CD4-positive, alpha-beta T cell (primary cell): Measurements from ENCODE around the gene PSMC6. TPM values are rescaled to one million over a fixed set of nuclear protein-coding genes. Genes with fewer than 3 reads are reported as not detected.
A peak's percentile ranks its signal among the peaks of the same experiment; 100 is the strongest.

Experiments
- ATAC-seq: fragments of 200-7000 bp; cut with Tn5 transposase; one replicate; pipeline ENCODE4 v1.10.0; 2022; ENCODE audit warnings: mild to moderate bottlenecking; ENCODE audit not compliant: poor library complexity
- CTCF ChIA-PET: fragments of 350-600 bp; sonication (Branson Sonifier 250); formaldehyde crosslinking; loops from one replicate; lab custom pipeline; 2021; ENCODE audit warnings: antibody characterized with exemption, inconsistent platforms; lab: Charles Lee
- POLR2A ChIA-PET: fragments of 350-600 bp; sonication (Branson Sonifier 250); formaldehyde crosslinking; loops from one replicate; lab custom pipeline; 2021; ENCODE audit warnings: antibody characterized with exemption, inconsistent platforms; lab: Charles Lee
- DNase-seq, 14 experiments: peaks; one replicate each; pipeline ENCODE4 v3.0.0-alpha.2; 2013 to 2020; ENCODE audit warnings: mixed read lengths in 2 of 14
- H3K27ac ChIP-seq, 2 donors: one replicate each; pipeline versions ENCODE4 v1.5.1 to v1.7.0; 2013; ENCODE audit warnings: low read length in 2 of 2, low read depth in 1 of 2, mild to moderate bottlenecking in 1 of 2
- H3K27me3 ChIP-seq, 2 experiments: 1 replicate in 1 of 2; 2 replicates in 1 of 2; pipeline versions ENCODE4 v1.6.1 to v1.7.0; 2013; ENCODE audit warnings: low read length in 2 of 2, control low read depth in 1 of 2, mild to moderate bottlenecking in 1 of 2, moderate library complexity in 1 of 2; ENCODE audit not compliant: insufficient read depth in 2 of 2, control insufficient read depth in 1 of 2
- H3K36me3 ChIP-seq: one replicate; pipeline ENCODE4 v1.6.1; 2013; ENCODE audit warnings: low read length, control low read depth; ENCODE audit not compliant: insufficient read depth
- H3K4me1 ChIP-seq: one replicate; pipeline ENCODE4 v1.6.1; 2013; ENCODE audit warnings: low read length, control low read depth; ENCODE audit not compliant: insufficient read depth
- H3K4me3 ChIP-seq: one replicate; pipeline ENCODE4 v1.5.1; 2013; ENCODE audit warnings: mild to moderate bottlenecking, low read length, moderate library complexity
- H3K9me3 ChIP-seq, 2 experiments: 1 replicate in 1 of 2; 2 replicates in 1 of 2; pipeline versions ENCODE4 v1.6.1 to v1.7.0; 2013; ENCODE audit warnings: low read length in 2 of 2, mild to moderate bottlenecking in 2 of 2, control low read depth in 1 of 2, moderate library complexity in 1 of 2; ENCODE audit not compliant: control insufficient read depth in 1 of 2, insufficient read depth in 1 of 2
- H3K27ac Mint-ChIP-seq: one replicate; pipeline ENCODE4 v1.8.0; 2020; ENCODE audit warnings: mixed read lengths
- H3K27me3 Mint-ChIP-seq: one replicate; pipeline ENCODE4 v1.8.0; 2021; ENCODE audit warnings: mixed read lengths
- H3K36me3 Mint-ChIP-seq: one replicate; pipeline ENCODE4 v1.8.0; 2021; ENCODE audit warnings: low read depth, mixed read lengths
- H3K4me1 Mint-ChIP-seq: one replicate; pipeline ENCODE4 v1.8.0; 2021; ENCODE audit warnings: low read depth, mixed read lengths
- H3K4me3 Mint-ChIP-seq: one replicate; pipeline ENCODE4 v1.8.0; 2020; ENCODE audit warnings: mild to moderate bottlenecking, mixed read lengths
- H3K9me3 Mint-ChIP-seq: one replicate; pipeline ENCODE4 v1.8.0; 2020; ENCODE audit warnings: mixed read lengths
- CTCF ChIP-seq: fragments of 200-600 bp; IDR thresholded peaks from one replicate; pipeline ENCODE4 v1.8.0; 2022; ENCODE audit warnings: antibody characterized with exemption, mild to moderate bottlenecking
- intact Hi-C, 2 experiments: fragments of 100-400 bp; cut with DNase I in 1 of 2; cut with micrococcal nuclease in 1 of 2; formaldehyde crosslinking; loops; one replicate each; pipeline versions ENCODE4 v1.15.1 to v1.9.0; 2023 to 2025; cut with DNase I, micrococcal nuclease
- total RNA-seq, 174 experiments: library from RNA in 2 of 174; stranded (reverse) in 2 of 174; gene quantifications; one replicate each; pipeline ENCODE4 v1.2.3 and lab custom pipeline; 2021 to 2026

PSMC6 gene
- total RNA-seq, 2 experiments from 2014 or later, result 110 to 111 TPM

- DNase-seq, result no peak
- TF ChIP-seq CTCF, result no peak
- H3K9me3 ChIP-seq, result no peaks in the 10 kb centered on the region
- ChIA-PET POLR2A (interaction anchor here (0.6 to 1.9 kb wide), 4 partner anchors 12 to 83 kb away, joined by 3 to 8 read pairs (median 4); partner anchors contain the start of gene ERO1A), CTCF (interaction anchor here (1.3 kb wide), 1 partner anchor 36 kb away, joined by 4 read pairs; no protein-coding TSS in a partner anchor)
- peaks cover 59% of the 10 kb centered on the region for H3K4me1 Mint-ChIP-seq
- ATAC-seq, result no peak
- peaks cover 10% of the 10 kb centered on the region for H3K36me3 ChIP-seq
- H3K27ac Mint-ChIP-seq, result peak overlapping the region; percentile 40
- intact Hi-C loops, result no loop called here
- no peaks in the 10 kb centered on the region for H3K9me3 Mint-ChIP-seq
- peaks cover 14% of the 10 kb centered on the region for H3K36me3 Mint-ChIP-seq
- no peak overlapping the region for H3K4me3 Mint-ChIP-seq
- peaks cover 34% of the 10 kb centered on the region for H3K4me1 ChIP-seq
- H3K27me3 ChIP-seq, result no peaks in the 10 kb centered on the region
- no peak overlapping the region for H3K4me3 ChIP-seq
- no peaks in the 10 kb centered on the region for H3K27me3 Mint-ChIP-seq
- peak overlapping the region in 1 of 2 donors; percentile 14 for H3K27ac ChIP-seq
Measured at GRCh38 chr14:52683985-52684520, 22.9 kb upstream of the PSMC6 start.

GRCh38 chr14:52686176-52686575, 20.8 kb upstream of the PSMC6 start:
- H3K27me3 ChIP-seq, result no peaks in the 10 kb centered on the region
- Mint-ChIP-seq H3K4me3 (no peak overlapping the region), H3K9me3 (no peaks in the 10 kb centered on the region), H3K27ac (peak overlapping the region; percentile 40), H3K27me3 (no peaks in the 10 kb centered on the region), H3K4me1 (peaks cover 71% of the 10 kb centered on the region), H3K36me3 (peaks cover 1% of the 10 kb centered on the region)
- peaks cover 4% of the 10 kb centered on the region for H3K36me3 ChIP-seq
- ChIA-PET POLR2A (interaction anchor here (0.7 to 1.9 kb wide), 2 partner anchors 10 to 26 kb away, joined by 3 to 8 read pairs; partner anchors contain the start of gene ERO1A), CTCF (no interaction called here)
- no peak for TF ChIP-seq CTCF
- no peak for ATAC-seq
- DNase-seq, result no peak
- no peak overlapping the region for H3K4me3 ChIP-seq
- intact Hi-C loops, result no loop called here
- H3K9me3 ChIP-seq, result no peaks in the 10 kb centered on the region
- H3K27ac ChIP-seq, result no peak overlapping the region
- H3K4me1 ChIP-seq, result peaks cover 39% of the 10 kb centered on the region

GRCh38 chr14:52690983-52691760, 15.8 kb upstream of the PSMC6 start:
- no peaks in the 10 kb centered on the region for H3K9me3 Mint-ChIP-seq

More at GRCh38 chr14:52690983-52691760, 15.8 kb upstream of the PSMC6 start:
- Histone ChIP-seq H3K9me3 (no peaks in the 10 kb centered on the region), H3K4me3 (no peak overlapping the region), H3K36me3 (no peaks in the 10 kb centered on the region), H3K4me1 (peaks cover 49% of the 10 kb centered on the region), H3K27me3 (no peaks in the 10 kb centered on the region), H3K27ac (no peak overlapping the region)
- intact Hi-C loops, result loop anchor here (5.0 kb wide), 3 partner anchors 41 to 139 kb away; partner anchors contain the start of genes GPR137C (in 1 of the 2), STYX (in 1 of the 2) and TXNDC16 (in 1 of the 2)
- Mint-ChIP-seq H3K4me3 (peak overlapping the region; percentile 57), H3K27me3 (no peaks in the 10 kb centered on the region), H3K4me1 (peaks cover 84% of the 10 kb centered on the region), H3K36me3 (peaks cover 8% of the 10 kb centered on the region), H3K27ac (no peak overlapping the region)
- TF ChIP-seq CTCF, result no peak
- CTCF ChIA-PET, result interaction anchor here (1.2 kb wide), 1 partner anchor 15 kb away, joined by 3 read pairs; the partner anchor contains the start of gene PSMC6
- DNase-seq (no peak), ATAC-seq (no peak)
- POLR2A ChIA-PET, result no interaction called here
